GM18505 (cell line): Measurements from ENCODE around the gene LEAP2.

ENCODE experiments used
- ATAC-seq: cut with Tn5 transposase; IDR thresholded peaks from one replicate; pipeline ENCODE4 v1.9.1; 2021; ENCODE audit not compliant: unreplicated experiment
- POLR2A ChIP-seq: IDR thresholded peaks from 4 replicates; pipeline ENCODE4 v1.6.1; 2011; ENCODE audit warnings: borderline replicate concordance; ENCODE audit not compliant: insufficient read depth, insufficient read length; ENCODE audit errors: extremely low read depth

The LEAP2 gene

DNA sequence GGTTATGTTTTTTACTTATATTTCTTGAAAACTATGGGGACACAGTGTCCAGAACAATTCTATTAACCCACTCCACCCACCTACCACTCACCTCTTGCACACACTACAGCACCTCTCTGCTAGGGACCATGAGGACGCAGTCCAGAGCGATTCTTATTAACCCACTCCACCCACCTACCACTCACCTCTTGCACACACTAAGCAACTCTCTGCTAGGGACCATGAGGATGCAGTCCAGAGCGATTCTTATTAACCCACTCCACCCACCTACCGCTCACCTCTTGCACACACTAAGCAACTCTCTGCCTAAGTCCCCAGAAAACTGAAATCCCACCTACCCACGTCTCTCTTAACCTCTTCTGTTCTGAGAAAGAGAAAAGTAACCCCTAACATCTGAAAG, 40.9 kb upstream of the LEAP2 start:
- no peak for ATAC-seq

DNA sequence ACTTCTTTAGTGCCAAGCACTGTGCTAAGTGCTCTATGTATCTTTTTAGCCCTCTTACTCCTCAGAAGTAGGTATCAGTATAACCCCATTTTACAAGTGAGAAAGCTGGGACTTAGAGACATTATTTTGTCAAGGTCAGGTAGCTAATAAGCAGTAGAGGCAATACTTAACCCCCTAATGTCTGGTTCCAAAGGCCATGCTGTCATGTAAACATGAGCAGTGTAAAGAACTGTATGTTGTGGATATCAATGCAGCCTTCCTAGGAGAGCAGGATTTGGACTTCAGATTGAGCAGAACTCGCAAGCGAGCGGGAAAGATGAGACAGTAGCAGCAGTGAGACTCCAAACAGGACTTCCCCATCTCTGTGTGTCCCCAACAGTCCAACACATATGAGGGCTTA, 39.4 kb upstream of the LEAP2 start:
- no peak for ATAC-seq
- TF ChIP-seq POLR2A = no peak

More for the DNA sequence above, 40.9 kb upstream of the LEAP2 start:
- no peak for TF ChIP-seq POLR2A

DNA sequence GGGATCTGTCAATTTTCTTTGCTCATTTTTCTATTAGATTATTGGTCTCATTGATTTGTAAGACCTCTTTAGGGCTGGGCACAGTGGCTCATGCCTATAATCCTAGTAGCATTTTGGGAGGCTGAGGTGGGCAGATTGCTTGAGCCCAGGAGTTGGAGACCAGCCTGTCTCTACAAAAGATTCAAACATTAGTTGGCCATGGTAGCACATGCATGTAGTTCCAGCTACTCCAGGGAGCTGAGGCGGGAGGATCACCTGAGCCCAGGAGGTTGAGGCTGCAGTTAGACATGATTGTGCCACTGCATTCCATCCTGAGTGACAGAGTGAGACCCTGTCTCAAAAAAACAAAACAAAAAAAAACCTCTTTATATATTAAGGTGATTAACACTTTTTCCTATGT, 36.6 kb upstream of the LEAP2 start:
- no peak for ATAC-seq
- no peak for TF ChIP-seq POLR2A

DNA sequence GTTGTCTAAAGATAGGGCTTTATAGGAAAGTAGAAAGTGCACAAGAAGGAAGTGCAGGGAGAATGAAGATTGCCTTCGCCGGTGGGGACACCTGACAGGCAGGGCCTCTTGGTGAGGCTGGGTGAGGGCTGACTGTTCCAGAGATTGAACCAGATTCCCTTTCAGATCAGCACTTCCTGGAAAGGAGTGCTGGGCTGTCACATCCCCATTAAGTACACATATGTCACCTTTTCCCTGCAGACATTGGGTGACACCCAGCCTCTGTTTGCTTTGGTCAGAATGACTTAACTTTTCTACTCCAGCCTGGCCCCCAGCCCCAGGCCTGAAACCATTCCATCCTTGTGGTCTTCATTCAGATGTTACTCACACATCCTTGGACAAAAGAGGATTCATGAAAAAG, 35.6 kb upstream of the LEAP2 start:
- TF ChIP-seq POLR2A = no peak
- ATAC-seq = no peak

DNA sequence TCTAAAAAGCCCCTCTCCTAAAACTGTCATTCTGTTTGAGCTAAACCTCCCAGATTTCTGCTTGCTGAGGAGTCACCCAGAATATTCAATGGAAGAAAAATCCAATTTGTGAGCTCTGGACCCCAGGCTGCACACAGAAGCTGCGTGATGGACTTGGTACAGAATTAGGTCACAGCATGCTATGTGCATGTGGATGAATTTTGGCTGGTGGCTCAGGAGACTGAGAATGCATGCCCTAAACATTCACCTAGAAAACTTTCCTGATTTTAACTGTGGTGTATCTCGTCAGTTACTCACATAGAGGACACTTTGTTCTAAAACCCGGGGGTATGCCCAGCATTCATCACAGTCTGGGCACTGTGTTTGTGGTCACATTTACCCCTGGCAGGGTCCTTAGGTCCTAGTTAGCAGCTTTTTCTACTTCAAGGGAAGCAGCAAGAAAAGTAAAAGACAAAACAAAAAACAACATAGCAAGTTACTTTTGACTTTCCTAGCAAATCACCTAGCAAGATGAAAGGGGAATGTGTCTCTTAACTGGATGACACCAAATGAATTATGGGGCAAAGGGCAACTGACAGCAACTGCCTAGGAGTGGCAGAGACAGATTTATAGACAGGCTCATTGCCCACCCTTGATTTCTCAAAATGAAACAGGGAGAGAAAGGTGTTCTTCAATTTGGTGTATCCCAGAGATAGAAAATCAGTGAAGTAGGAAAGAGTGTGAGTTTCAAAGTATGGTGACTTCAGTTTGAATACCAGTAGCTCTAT, 34.8 kb upstream of the LEAP2 start:
- ATAC-seq = no peak
- TF ChIP-seq POLR2A = no peak

GRCh38 chr5:132839426-132840301, 33.8 kb upstream of the LEAP2 start:
- no peak for ATAC-seq
- TF ChIP-seq POLR2A = no peak

GRCh38 chr5:132840313-132840712, 33.2 kb upstream of the LEAP2 start:
- ATAC-seq = no peak
- no peak for TF ChIP-seq POLR2A

DNA sequence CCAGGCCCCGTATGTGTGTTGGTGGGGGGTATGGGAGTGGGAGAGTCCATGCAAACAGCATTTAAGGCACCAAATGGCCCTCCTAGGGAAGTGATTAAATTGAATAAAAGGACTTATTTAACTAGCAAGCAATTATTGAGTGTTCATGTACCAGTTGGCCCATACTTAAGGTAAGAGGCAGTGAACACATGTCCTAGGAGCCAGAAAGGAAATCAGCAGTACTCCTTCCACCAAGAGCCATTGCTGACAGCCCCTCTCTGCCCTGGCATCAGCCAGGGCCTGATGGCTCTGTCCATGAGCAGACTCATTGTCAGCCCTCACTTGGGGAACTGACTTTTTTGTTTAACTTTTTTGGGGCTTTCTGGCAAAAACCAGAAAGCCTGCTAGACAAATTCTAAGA, 32.6 kb upstream of the LEAP2 start:
- ATAC-seq = no peak
- no peak for TF ChIP-seq POLR2A

- ATAC-seq = no peak
- TF ChIP-seq POLR2A = no peak
Observed at GRCh38 chr5:132841305-132841704, 32.2 kb upstream of the LEAP2 start.

- no peak for ATAC-seq
- no peak for TF ChIP-seq POLR2A
Observed at GRCh38 chr5:132848270-132848669, 25.2 kb upstream of the LEAP2 start.

DNA sequence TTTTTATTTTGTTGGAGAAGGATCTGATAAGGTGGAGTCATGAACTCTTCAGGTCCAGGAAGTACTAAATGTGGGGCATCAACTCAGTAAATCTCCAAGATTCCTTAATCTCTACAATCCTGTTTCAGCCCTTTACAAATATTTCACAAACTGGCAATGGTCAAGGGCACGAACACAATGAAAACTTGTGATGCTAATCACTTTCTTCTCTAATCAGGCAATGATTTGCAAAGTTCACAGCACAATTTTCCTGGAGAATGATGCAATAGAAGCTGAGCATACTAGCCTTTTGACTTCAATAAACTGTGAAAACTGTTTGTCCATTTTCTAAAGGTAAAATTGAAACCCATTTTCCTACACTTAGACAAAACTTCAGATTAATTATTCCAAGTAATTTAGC, 24.1 kb upstream of the LEAP2 start:
- ATAC-seq = no peak
- TF ChIP-seq POLR2A = no peak

GRCh38 chr5:132850066-132850465, 23.4 kb upstream of the LEAP2 start:
- ATAC-seq = no peak
- no peak for TF ChIP-seq POLR2A

GRCh38 chr5:132853323-132853722, 20.1 kb upstream of the LEAP2 start:
- ATAC-seq = no peak
- no peak for TF ChIP-seq POLR2A

DNA sequence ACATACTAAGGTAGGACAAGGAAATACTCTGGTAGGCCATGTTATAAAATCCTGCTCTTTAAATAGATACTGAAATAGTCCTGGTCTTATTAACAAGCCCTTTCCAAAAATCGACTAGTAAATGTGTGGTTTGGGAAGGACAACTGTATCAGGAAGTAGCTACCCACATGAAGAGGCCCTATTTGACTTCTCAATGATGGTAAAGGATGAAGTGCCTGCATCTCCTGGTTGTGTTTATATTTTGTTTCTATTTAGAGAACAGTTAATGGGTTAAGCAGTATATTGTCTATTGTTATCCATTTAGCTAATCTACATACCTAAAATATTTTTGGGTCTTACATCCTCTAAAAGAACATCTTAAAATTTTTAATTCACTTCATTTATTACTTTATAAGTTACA, 19.7 kb upstream of the LEAP2 start:
- ATAC-seq = no peak
- no peak for TF ChIP-seq POLR2A
